NOMO-1 treated with dmso at 0.1 percent for 144 hours (cell line): Measurements from ENCODE around the gene COL25A1.
A peak's percentile ranks its signal among the peaks of the same experiment; 100 is the strongest.
"Not testable (repeated sequence)": the region's sequence is repeated elsewhere in the genome, so short reads cannot be mapped to it uniquely, and the experiment has no call there.

Experiments used
- DNase-seq: peaks from one replicate; lab custom pipeline; 2025; ENCODE audit not compliant: unreplicated experiment; lab: John Stamatoyannopoulos, UW

COL25A1 gene

DNA sequence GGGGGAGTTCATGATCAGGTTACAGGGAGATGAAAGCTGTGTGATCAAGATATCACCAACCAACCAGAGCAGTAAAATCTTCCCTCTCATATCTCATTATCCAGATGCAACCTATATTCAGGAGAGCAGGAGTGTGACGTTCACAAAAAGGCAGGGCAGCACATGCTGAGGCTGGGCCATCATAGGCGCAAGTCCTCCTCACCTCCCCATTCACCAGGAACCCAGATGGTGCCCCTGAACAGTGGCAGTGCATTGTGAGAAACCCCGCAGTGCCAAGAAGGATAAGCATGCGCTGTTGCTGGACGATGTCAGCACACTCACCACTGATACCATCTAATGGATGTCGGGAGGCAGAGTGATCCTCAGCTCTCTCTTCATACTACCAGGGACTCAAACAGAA lies 170.9 kb downstream of the COL25A1 start:
- DNase-seq: no peak

- no peak for DNase-seq
These were observed 173.9 kb downstream of the COL25A1 start for GRCh38 chr4:109128589-109128988.

DNA sequence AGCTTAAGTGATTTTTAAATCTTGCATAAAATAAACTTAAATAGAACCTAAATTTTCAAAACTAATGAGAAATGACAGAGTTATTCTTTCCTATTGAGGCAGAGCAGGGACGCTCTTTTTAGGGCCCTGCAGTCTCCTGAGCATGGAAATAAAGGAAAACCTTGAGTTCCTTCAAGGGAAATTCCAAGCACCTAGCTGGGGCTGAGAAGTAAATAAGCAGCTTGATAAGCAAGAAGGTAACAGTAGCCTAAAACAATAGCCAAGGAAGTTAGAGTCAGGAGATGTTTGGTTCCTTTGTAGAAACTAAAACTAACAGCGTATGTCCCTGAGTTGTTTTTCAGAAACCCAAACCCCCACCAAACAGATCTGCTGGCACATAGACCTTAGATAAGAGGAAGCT lies 174.6 kb downstream of the COL25A1 start:
- no peak for DNase-seq

- DNase-seq: no peak
These were observed 175.6 kb downstream of the COL25A1 start for GRCh38 chr4:109126856-109127255.

DNA sequence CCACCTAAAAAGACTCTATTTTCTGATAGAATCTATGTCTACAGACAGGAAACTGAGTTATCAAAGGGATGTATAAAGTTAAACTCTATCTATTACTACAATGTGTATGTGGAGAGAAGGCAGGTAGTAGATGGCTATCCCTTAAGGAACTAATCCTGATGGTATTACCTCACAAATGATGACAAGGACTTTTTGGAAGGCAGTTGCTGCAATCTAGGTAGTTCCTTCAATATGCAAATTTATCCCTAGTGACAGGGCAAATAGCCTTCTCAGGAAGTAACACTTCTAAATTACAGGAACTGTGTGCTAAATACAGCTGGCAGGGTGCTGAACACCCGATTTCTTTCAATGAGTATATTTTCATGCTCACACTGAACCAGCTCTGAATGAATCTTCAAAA lies 177.4 kb downstream of the COL25A1 start:
- no peak for DNase-seq

DNA sequence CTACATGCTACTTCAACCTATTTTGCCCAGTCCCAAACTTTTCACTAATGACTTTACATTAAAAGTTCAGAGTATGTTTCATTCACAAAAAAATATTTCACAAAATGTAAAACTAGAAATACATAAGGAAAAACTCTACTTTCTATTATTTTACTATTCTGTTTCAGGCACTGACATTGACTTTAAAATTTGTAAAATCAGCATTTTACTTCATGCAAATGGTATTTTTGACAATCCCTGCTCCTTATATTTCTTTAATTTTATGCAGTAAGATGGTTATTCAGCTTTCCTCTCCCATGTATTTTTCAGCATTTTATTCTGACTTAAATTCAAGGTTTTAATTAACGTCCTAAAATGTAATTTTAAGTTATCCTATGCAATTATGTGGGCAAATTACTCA lies 178.5 kb downstream of the COL25A1 start:
- no peak for DNase-seq

DNA sequence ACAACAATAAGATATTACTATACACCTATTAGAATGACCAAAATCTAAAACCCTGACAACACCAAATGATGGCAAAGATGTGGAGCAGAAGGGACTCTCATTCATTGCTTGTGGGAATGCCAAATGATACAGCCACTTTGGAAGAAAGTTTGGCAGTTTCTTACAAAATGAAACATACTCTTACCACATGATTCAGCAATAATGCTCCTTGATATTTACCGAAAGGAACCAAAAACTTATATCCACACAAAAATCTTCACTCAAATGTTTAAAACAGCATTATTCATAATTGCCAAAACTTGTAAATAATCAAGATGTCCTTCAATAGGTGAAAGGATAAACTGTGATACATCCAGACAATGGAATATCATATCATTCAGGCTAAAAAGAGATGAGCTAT lies 180.9 kb downstream of the COL25A1 start:
- DNase-seq: no peak

DNA sequence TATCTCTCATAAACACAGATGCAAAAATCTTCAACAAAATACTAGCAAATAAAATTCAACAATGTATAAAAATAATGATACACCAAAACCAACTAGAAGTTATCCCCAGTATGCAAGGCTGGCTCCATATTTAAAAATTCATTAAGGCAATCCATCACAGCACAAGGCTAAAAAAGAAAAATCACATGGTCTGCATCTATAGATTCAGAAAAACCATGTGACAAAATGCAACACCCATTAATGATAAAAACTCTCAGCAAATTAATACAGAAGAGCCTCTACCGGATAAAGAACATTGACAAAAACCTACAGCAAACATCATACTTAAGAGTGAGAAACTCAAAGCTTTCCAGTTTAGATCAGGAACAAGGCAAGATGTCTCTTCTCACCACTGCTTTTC lies 182.6 kb downstream of the COL25A1 start:
- DNase-seq: no peak

- no peak for DNase-seq
These were observed 183.8 kb downstream of the COL25A1 start for GRCh38 chr4:109118635-109119034.

- DNase-seq: no peak
These were observed 188.0 kb downstream of the COL25A1 start for GRCh38 chr4:109114501-109114900.

GRCh38 chr4:109113521-109113920 lies 188.9 kb downstream of the COL25A1 start:
- no peak for DNase-seq

DNA sequence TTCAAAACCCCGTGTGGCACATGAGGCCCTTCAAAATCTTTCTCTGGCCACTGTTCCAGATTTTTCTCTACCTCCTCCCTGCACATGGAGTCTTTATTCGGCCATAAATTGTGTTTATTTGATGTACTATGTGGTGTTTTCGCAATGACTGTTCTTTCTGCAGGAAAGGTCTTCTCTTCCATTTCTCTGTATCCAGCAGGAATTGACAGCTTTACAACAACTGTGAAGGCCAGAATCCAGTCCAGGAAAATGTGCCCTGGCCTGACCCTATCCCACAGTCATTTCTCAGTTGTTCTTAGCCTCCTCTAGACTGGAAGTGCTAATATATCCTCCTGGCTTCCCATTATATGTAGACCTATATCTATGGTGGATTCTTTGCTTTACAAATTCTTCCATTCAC lies 191.4 kb downstream of the COL25A1 start:
- DNase-seq: no peak

GRCh38 chr4:109108215-109108614 lies 194.2 kb downstream of the COL25A1 start:
- DNase-seq: not testable (repeated sequence)

DNA sequence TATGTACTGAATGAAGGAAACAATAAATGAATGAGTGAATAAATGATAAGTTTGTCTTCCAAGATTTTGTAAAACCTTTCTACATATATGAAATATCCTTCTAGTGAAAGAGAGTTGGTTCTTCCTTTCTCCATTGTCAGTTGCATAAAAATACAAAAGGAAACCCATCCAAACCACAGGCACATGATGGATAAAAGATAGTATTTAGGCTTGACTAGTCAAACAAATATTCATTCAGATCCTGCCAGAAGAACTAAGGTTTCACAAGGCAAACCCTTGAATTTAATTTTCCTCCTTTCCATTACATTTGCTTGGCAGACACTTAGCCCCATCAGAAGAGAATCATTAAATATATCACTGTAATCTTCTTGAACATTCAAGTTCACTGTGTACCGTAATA lies 208.4 kb downstream of the COL25A1 start:
- no peak for DNase-seq

DNA sequence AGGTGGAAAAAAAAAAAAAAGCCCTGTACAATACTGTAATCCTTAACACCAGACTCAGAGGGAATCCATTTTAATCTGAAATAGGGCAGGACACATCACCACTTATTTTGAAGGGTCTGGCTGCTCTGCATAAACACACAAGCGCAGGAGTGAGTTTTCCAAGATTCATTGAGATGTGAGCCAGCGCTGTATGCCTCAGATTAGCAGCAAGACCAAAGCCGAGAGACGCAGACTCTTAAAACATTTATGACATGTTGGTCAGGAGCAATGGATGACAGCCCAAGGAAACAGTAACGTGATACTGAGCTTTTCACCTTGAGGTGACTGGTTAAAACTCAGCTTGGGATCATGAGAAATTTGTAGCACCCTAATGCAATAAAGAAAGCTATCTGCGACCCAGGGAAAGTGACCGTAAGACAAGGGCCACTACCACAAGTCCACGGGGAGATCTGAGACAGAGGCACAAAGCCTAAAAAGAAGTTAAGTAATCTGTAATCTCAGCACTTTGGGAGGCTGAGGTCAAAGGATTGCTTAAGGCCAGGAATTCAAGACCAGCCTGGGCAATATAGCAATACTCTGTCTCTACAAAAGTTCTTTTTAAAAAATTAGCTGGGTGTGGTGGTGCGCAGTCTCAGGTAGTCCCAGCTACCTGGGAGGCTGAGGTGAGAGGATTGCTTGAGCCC lies 210.6 kb downstream of the COL25A1 start:
- no peak for DNase-seq

- DNase-seq: no peak
These were observed 218.5 kb downstream of the COL25A1 start for GRCh38 chr4:109083911-109084310.

GRCh38 chr4:109079731-109080130 lies 222.7 kb downstream of the COL25A1 start:
- peak; percentile 34 for DNase-seq

DNA sequence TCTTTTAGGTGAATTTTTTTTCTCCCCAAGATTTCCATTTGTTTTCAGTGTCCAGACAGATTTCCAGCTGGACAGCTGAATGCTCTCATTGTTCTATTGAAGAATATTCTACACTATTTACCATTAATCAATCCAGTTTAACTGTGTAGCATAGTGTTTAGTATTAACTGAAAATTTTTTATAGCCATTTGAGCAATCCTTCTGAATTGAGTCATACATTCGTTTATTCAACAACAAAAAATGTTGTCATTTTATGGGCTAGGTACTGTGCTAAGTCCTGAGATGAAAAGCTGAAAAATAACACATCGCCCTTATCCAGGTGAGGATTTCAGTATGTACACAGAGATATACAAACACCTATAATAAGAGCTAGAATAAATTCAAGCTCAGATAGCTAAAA lies 223.3 kb downstream of the COL25A1 start:
- no peak for DNase-seq

- no peak for DNase-seq
These were observed 223.7 kb downstream of the COL25A1 start for GRCh38 chr4:109078724-109079123.

DNA sequence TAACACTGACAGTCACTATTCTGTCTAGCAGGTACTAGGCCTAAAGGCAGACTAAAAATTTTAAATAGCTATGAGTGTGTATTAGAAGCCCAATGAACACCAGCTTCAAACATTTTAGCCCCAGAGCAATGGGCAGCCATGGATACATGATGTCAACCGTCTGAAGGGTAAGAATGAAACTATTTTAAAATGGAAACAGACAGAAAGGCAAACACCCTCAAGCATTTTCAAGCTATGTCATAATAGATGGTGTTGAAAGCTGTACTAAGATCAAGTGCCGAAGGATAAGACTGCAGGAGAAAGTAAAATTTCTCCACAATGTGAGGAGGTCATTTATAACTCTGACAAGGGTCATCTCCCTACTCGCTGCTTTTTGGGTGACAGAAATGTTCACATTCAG lies 225.0 kb downstream of the COL25A1 start:
- DNase-seq: no peak

- DNase-seq: not testable (repeated sequence)
These were observed 225.7 kb downstream of the COL25A1 start for GRCh38 chr4:109076709-109077108.

GRCh38 chr4:109075621-109076020 lies 226.8 kb downstream of the COL25A1 start:
- no peak for DNase-seq

DNA sequence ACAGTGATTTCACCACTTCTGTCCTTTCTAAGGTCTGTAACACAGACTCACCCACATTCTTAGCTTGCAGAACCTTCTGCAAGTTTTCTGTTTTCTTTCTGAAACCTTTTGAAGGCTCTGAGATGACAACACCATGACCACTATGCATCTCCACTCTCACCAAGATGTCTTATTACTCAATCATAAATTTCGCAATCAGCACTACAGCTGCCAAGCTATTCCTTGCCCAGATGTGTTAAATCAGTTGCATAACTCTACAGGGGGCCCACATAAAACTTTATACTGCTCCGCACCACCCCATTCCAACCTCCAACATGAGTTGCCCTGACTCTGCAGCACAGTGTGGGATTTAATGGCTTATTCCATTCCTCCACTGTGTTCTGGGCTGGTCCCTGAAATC lies 229.9 kb downstream of the COL25A1 start:
- peak; percentile 54 for DNase-seq
